ENCODE results near the gene KIR2DL4. TPM values are rescaled to one million over a fixed set of nuclear protein-coding genes. Genes with fewer than 3 reads are reported as not detected.
"Not testable (repeated sequence)": the region's sequence is repeated elsewhere in the genome, so short reads cannot be mapped to it uniquely, and the experiment has no call there.

Gene KIR2DL4
- total RNA-seq, 4 donors from 2014 or later = 0.34 to 0.75 TPM; not detected in 2

- TF ChIP-seq CTCF (IDR thresholded peaks at IDR 0.05; ENCODE audit: low read depth) = no peak
Measured at GRCh38 chr19:54804571-54804970, 1.2 kb downstream of the KIR2DL4 start.

GRCh38 chr19:54805665-54806515, 2.5 kb downstream of the KIR2DL4 start:
- no peak for TF ChIP-seq CTCF (IDR thresholded peaks at IDR 0.05; ENCODE audit: low read depth)

- no peak for TF ChIP-seq CTCF (IDR thresholded peaks at IDR 0.05; ENCODE audit: low read depth)
Measured at GRCh38 chr19:54806516-54806838, 3.1 kb downstream of the KIR2DL4 start.

GRCh38 chr19:54816251-54816650, 12.8 kb downstream of the KIR2DL4 start, which contains the start of gene KIR3DL1:
KIR3DL1 (plus strand) TSS chr19:54816468.
- not testable (repeated sequence) for TF ChIP-seq CTCF (IDR thresholded peaks at IDR 0.05; ENCODE audit: low read depth)

GRCh38 chr19:54817670-54818536, 14.5 kb downstream of the KIR2DL4 start:
- TF ChIP-seq CTCF (IDR thresholded peaks at IDR 0.05; ENCODE audit: low read depth) = no peak

GRCh38 chr19:54832496-54832895, 29.1 kb downstream of the KIR2DL4 start, which contains the start of gene KIR2DS4:
KIR2DS4 (plus strand) TSS chr19:54832676.
- not testable (repeated sequence) for TF ChIP-seq CTCF (IDR thresholded peaks at IDR 0.05; ENCODE audit: low read depth)

- not testable (repeated sequence) for TF ChIP-seq CTCF (IDR thresholded peaks at IDR 0.05; ENCODE audit: low read depth)
Measured at GRCh38 chr19:54850061-54850640, 46.7 kb downstream of the KIR2DL4 start, which contains the start of gene KIR3DL2. KIR3DL2 (plus strand) TSS chr19:54850443; CDS start chr19:54850476, 33 bp downstream.
